Smooth muscle cell (in vitro differentiated cells): ENCODE measurements around the gene EN2. TPM values are rescaled to one million over a fixed set of nuclear protein-coding genes. Genes with fewer than 3 reads are reported as not detected.

Experiments
- DNase-seq: peaks from one replicate; lab custom pipeline; 2025; ENCODE audit not compliant: unreplicated experiment; lab: John Stamatoyannopoulos, UW
- H2AFZ ChIP-seq: fragments of 200-600 bp; sonication (generic); 2 replicates; pipeline ENCODE4 v1.6.0; 2016; ENCODE audit warnings: antibody characterized with exemption, low read depth, mild to moderate bottlenecking
- H3F3A ChIP-seq: fragments of 200-600 bp; sonication (generic); 2 replicates; pipeline ENCODE4 v1.6.0; 2017; ENCODE audit warnings: antibody characterized with exemption, low read depth
- H3K27ac ChIP-seq: fragments of 200-600 bp; sonication (generic); 2 replicates; pipeline ENCODE4 v1.5.1; 2016; ENCODE audit warnings: low read depth, mild to moderate bottlenecking
- H3K27me3 ChIP-seq: fragments of 200-600 bp; sonication (generic); 2 replicates; pipeline ENCODE4 v1.6.1; 2016; ENCODE audit warnings: low read depth, mild to moderate bottlenecking
- H3K36me3 ChIP-seq: fragments of 200-600 bp; sonication (generic); 2 replicates; pipeline ENCODE4 v1.5.1; 2016; ENCODE audit warnings: low read depth
- H3K4me1 ChIP-seq: fragments of 200-600 bp; sonication (generic); 2 replicates; pipeline ENCODE4 v1.5.1; 2016; ENCODE audit warnings: low read depth
- H3K4me2 ChIP-seq: fragments of 200-600 bp; sonication (generic); 2 replicates; pipeline ENCODE4 v1.6.0; 2016; ENCODE audit warnings: mild to moderate bottlenecking
- H3K4me3 ChIP-seq: fragments of 200-600 bp; sonication (generic); 2 replicates; pipeline ENCODE4 v1.5.1; 2016; ENCODE audit warnings: mild to moderate bottlenecking
- H3K79me2 ChIP-seq: fragments of 200-600 bp; sonication (generic); 2 replicates; pipeline ENCODE4 v1.6.0; 2016; ENCODE audit warnings: low read depth, mild to moderate bottlenecking
- H3K9ac ChIP-seq: fragments of 200-600 bp; sonication (generic); 2 replicates; pipeline ENCODE4 v1.6.0; 2016; ENCODE audit warnings: low read depth
- H3K9me3 ChIP-seq: fragments of 200-600 bp; sonication (generic); replicated peaks from 2 replicates; pipeline ENCODE4 v1.5.1; 2016; ENCODE audit warnings: low read depth
- H4K20me1 ChIP-seq: fragments of 200-600 bp; sonication (generic); 2 replicates; pipeline ENCODE4 v1.6.0; 2016; ENCODE audit warnings: low read depth
- CTCF ChIP-seq: fragments of 200-600 bp; sonication (generic); IDR thresholded peaks from 2 replicates; pipeline ENCODE4 v1.5.1; 2017; ENCODE audit warnings: borderline replicate concordance, mild to moderate bottlenecking, antibody characterized with exemption; ENCODE audit not compliant: insufficient read depth, poor library complexity, severe bottlenecking
- WGBS: methylation state at CpG from one replicate; pipeline ENCODE4 v1.1.7; 2016; ENCODE audit warnings: low lambda C conversion rate; 5-methylcytosine and 5-hydroxymethylcytosine counted together
- polyA plus RNA-seq: library from polyadenylated mRNA; unstranded; fragments of >200 nt; fragmentation: Nextera tagmentation; extraction: Ambion mirVana; gene quantifications from 2 replicates; pipeline ENCODE4 v1.2.1, GENCODE V29; 2016
- total RNA-seq: library from RNA; depleted of rRNA; stranded (reverse); fragments of >200 nt; gene quantifications from 2 replicates; pipeline ENCODE4 v1.2.3, GENCODE V29; 2014

Gene EN2
- total and polyA plus RNA-seq, 2 experiments from 2014 or later, result not detected

DNA sequence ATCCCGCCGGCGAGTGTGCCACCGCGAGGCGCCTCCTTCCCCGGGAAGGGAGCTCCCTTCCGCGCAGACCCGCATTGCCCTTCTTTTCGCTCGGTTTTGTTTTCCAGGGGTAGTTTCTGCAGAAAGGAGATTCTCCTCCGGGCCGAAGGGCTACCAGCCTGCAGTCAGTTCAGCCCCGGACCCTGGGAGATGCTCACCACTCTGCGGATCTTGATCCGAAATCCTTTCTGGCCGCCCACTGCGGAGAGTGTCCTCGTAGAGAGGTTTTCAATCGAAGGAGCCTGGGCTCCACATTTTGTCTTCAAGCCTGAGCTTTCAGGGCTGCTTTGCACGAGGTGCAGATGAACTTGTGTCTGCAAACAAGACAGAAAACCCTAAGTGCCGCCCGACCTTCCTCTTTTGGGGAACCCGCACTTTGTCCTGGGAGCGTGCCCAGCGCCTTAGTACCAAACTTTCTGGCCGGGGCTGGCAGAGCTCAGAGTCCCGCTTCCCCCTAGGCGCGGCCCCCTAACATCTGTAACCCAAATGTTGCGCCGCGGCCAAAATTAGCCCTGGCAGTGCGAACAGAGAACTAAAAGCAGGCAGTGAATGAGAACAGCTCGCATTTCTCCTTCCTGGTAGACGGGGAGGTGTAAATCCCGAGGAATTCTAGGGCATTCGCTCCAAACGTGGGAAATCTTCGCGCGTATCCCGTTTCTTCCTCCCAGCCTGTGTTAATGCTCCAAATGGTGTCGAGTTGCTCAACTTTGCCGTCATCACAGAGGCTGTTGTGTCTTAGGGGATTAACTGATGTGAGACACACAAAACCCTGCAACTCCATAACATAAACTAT lies 6.7 kb upstream of the EN2 start:
- no peak overlapping the region for H3K4me2 ChIP-seq

GRCh38 chr7:155451840-155452239 lies 6.1 kb upstream of the EN2 start:
- Histone ChIP-seq H2AFZ (no peak overlapping the region), H3K4me3 (no peak overlapping the region), H3K9me3 (no peaks in the 10 kb centered on the region), H3K9ac (no peak overlapping the region), H3K4me2 (no peak overlapping the region), H3K36me3 (no peaks in the 10 kb centered on the region), H3K27ac (no peak overlapping the region), H4K20me1 (no peaks in the 10 kb centered on the region), H3K79me2 (no peaks in the 10 kb centered on the region), H3K27me3 (peaks cover 100% of the 10 kb centered on the region), H3K4me1 (no peaks in the 10 kb centered on the region), H3F3A (no peaks in the 10 kb centered on the region)
- 24% methylated on average over 9 of the region's 9 CpGs for WGBS
- DNase-seq, result no peak
- no peak for TF ChIP-seq CTCF

More for the DNA sequence above, 6.7 kb upstream of the EN2 start:
- H3K4me3 ChIP-seq, result no peak overlapping the region
- no peaks in the 10 kb centered on the region for H3K9me3 ChIP-seq
- H3K4me1 ChIP-seq, result no peaks in the 10 kb centered on the region
- H3K36me3 ChIP-seq, result no peaks in the 10 kb centered on the region
- TF ChIP-seq CTCF, result no peak
- H2AFZ ChIP-seq, result no peak overlapping the region
- H3F3A ChIP-seq, result no peaks in the 10 kb centered on the region
- WGBS, result 3% methylated on average over 46 of the region's 46 CpGs
- no peaks in the 10 kb centered on the region for H3K79me2 ChIP-seq
- no peak overlapping the region for H3K9ac ChIP-seq
- DNase-seq, result no peak
- peaks cover 98% of the 10 kb centered on the region for H3K27me3 ChIP-seq
- H3K27ac ChIP-seq, result no peak overlapping the region
- no peaks in the 10 kb centered on the region for H4K20me1 ChIP-seq

- no peak for TF ChIP-seq CTCF
- Histone ChIP-seq H3K4me2 (no peak overlapping the region), H3K4me3 (no peak overlapping the region), H4K20me1 (no peaks in the 10 kb centered on the region), H3F3A (no peaks in the 10 kb centered on the region), H3K27ac (no peak overlapping the region), H3K27me3 (peaks cover 97% of the 10 kb centered on the region), H3K79me2 (no peaks in the 10 kb centered on the region), H3K4me1 (no peaks in the 10 kb centered on the region), H3K9ac (no peak overlapping the region), H2AFZ (no peak overlapping the region), H3K9me3 (no peaks in the 10 kb centered on the region), H3K36me3 (no peaks in the 10 kb centered on the region)
- DNase-seq, result no peak
- 30% methylated on average over 5 of the region's 5 CpGs for WGBS
Observed at GRCh38 chr7:155452505-155453295, 5.2 kb upstream of the EN2 start.
